Naive thymus-derived CD4-positive, alpha-beta T cell (primary cell): ENCODE measurements around the gene LAMA5. TPM values are rescaled to one million over a fixed set of nuclear protein-coding genes. Genes with fewer than 3 reads are reported as not detected.

Source experiments
- ATAC-seq: fragments of 150-1000 bp; cut with Tn5 transposase; 2 replicates; pipeline ENCODE4 v1.10.0; 2021; ENCODE audit warnings: mild to moderate bottlenecking, moderate library complexity
- CTCF ChIA-PET: fragments of 350-600 bp; sonication (Branson Sonifier 250); formaldehyde crosslinking; loops from one replicate; lab custom pipeline; 2021; ENCODE audit warnings: antibody characterized with exemption; lab: Charles Lee
- POLR2A ChIA-PET: fragments of 350-600 bp; sonication (Branson Sonifier 250); formaldehyde crosslinking; loops from one replicate; lab custom pipeline; 2021; ENCODE audit warnings: antibody characterized with exemption, inconsistent platforms; lab: Charles Lee
- DNase-seq, 9 donors: peaks; one replicate each; pipeline versions ENCODE4 v3.0.0 to v3.0.0-alpha.2; 2020 to 2022; ENCODE audit warnings: mixed read lengths in 1 of 9
- H3K27ac ChIP-seq: one replicate; pipeline ENCODE4 v1.7.0; 2013; ENCODE audit warnings: mild to moderate bottlenecking, low read depth, low read length, moderate library complexity
- H3K27me3 ChIP-seq, 2 donors: one replicate each; pipeline ENCODE4 v1.7.0; 2013; ENCODE audit warnings: low read length in 2 of 2, mild to moderate bottlenecking in 2 of 2, moderate library complexity in 2 of 2; ENCODE audit not compliant: control insufficient read depth in 2 of 2, insufficient read depth in 2 of 2
- H3K36me3 ChIP-seq, 3 experiments: 1 replicate in 2 of 3; 2 replicates in 1 of 3; pipeline ENCODE4 v1.7.0; 2013; ENCODE audit warnings: low read length in 3 of 3, mild to moderate bottlenecking in 3 of 3, moderate library complexity in 1 of 3; ENCODE audit not compliant: insufficient read depth in 3 of 3, control insufficient read depth in 2 of 3
- H3K4me1 ChIP-seq, 2 donors: one replicate each; pipeline ENCODE4 v1.7.0; 2013; ENCODE audit warnings: low read length in 2 of 2, mild to moderate bottlenecking in 2 of 2, moderate library complexity in 1 of 2; ENCODE audit not compliant: control insufficient read depth in 2 of 2, insufficient read depth in 2 of 2
- H3K4me3 ChIP-seq: 2 replicates; pipeline ENCODE4 v1.7.0; 2013; ENCODE audit warnings: mild to moderate bottlenecking, low read length
- H3K9me3 ChIP-seq, 3 experiments: 1 replicate in 2 of 3; 2 replicates in 1 of 3; pipeline ENCODE4 v1.7.0; 2013; ENCODE audit warnings: low read length in 3 of 3; ENCODE audit not compliant: control insufficient read depth in 2 of 3
- H3K27ac Mint-ChIP-seq, 9 donors: one replicate each; pipeline ENCODE4 v1.8.0; 2020 to 2022; ENCODE audit warnings: mixed read lengths in 9 of 9, mild to moderate bottlenecking in 8 of 9, moderate library complexity in 5 of 9, inconsistent platforms in 2 of 9
- H3K27me3 Mint-ChIP-seq, 5 donors: one replicate each; pipeline ENCODE4 v1.8.0; 2021 to 2022; ENCODE audit warnings: mixed read lengths in 5 of 5, mild to moderate bottlenecking in 1 of 5
- H3K36me3 Mint-ChIP-seq, 5 donors: one replicate each; pipeline ENCODE4 v1.8.0; 2020 to 2022; ENCODE audit warnings: mixed read lengths in 5 of 5, mild to moderate bottlenecking in 3 of 5, inconsistent platforms in 1 of 5
- H3K4me1 Mint-ChIP-seq, 7 donors: one replicate each; pipeline ENCODE4 v1.8.0; 2020 to 2022; ENCODE audit warnings: mixed read lengths in 7 of 7, mild to moderate bottlenecking in 3 of 7, inconsistent platforms in 1 of 7
- H3K4me3 Mint-ChIP-seq, 10 donors: one replicate each; pipeline ENCODE4 v1.8.0; 2020 to 2022; ENCODE audit warnings: mild to moderate bottlenecking in 10 of 10, mixed read lengths in 10 of 10, moderate library complexity in 6 of 10, inconsistent platforms in 2 of 10
- H3K9me3 Mint-ChIP-seq, 11 donors: one replicate each; pipeline ENCODE4 v1.8.0; 2020 to 2022; ENCODE audit warnings: mixed read lengths in 11 of 11, mild to moderate bottlenecking in 4 of 11, inconsistent platforms in 1 of 11, moderate library complexity in 1 of 11
- intact Hi-C, 2 donors: fragments of 100-400 bp; cut with micrococcal nuclease; formaldehyde crosslinking; loops; one replicate each; pipeline ENCODE4 v1.15.1; 2023
- polyA plus RNA-seq, 2 donors: library from polyadenylated mRNA; unstranded; fragments of 300-500 nt; fragmentation: Illumina TruSeq; gene quantifications; one replicate each; pipeline ENCODE4 v1.2.3, GENCODE V29; 2021
- total RNA-seq, 6 experiments: library from RNA in 5 of 6; stranded (reverse) in 5 of 6; gene quantifications; 1 replicate in 5 of 6; 2 replicates in 1 of 6; pipeline ENCODE4 v1.2.3 and lab custom pipeline; 2021 to 2026

LAMA5 gene
- total and polyA plus RNA-seq, 7 experiments from 2014 or later = 0.05 to 1.3 (median 0.57) TPM; not detected in 2

DNA sequence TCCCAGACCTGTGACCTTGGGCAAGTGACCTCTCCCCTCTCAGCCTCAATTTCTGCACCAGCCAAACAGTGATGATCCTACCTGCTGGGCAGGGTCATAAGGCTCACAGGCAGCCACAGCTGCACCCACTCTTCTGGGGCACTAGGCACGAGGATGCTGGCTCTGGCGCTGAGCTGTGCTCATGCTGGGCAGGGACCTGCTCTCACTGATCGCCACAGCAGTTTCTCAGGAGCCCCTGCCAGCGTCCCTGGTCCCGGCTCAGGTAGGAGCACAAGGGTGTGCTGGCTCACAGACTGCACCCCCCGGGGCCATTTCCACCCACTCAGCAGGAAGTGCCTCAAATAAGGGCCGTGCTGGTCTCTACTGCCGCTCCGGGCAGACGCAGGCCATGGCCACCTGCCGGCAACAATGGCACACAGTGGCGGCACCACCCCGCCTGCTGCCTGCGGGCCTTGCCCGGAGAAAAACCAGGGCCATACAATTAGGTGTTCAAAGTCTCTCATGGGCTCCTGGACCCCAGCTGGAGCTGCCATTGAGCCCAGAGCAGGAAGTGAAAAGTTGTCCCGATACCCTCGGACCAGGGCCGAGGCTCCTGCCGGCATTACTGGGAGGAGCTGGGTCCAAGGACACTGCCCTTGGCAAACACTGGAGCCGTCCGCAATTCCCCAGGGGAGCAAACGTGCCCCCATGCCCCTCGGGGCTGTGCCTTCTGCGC is 44.5 kb upstream of the LAMA5 start:
- Mint-ChIP-seq H3K27me3 (peaks cover 0 to 3% (median 0%) of the 10 kb centered on the region in 5 donors), H3K4me3 (no peak overlapping the region), H3K27ac (no peak overlapping the region), H3K9me3 (no peaks in the 10 kb centered on the region), H3K36me3 (no peaks in the 10 kb centered on the region), H3K4me1 (peaks cover 0 to 8% (median 6%) of the 10 kb centered on the region in 7 donors)
- DNase-seq (no peak), ATAC-seq (no peak)
- H3K36me3 ChIP-seq = no peaks in the 10 kb centered on the region
- H3K4me1 ChIP-seq = peaks cover 6 to 8% of the 10 kb centered on the region in 2 donors
- H3K27ac ChIP-seq = no peak overlapping the region
- H3K9me3 ChIP-seq = no peaks in the 10 kb centered on the region
- ChIA-PET CTCF (no interaction called here), POLR2A (interaction anchor here (0.6 kb wide), 1 partner anchor 10 kb away, joined by 3 read pairs; no protein-coding TSS in a partner anchor)
- no peaks in the 10 kb centered on the region for H3K27me3 ChIP-seq
- no peak overlapping the region for H3K4me3 ChIP-seq
- intact Hi-C loops = loop anchor here in 1 of 2 donors (2.0 kb wide), 1 partner anchor 205 kb away; no protein-coding TSS in a partner anchor

GRCh38 chr20:62410746-62411478 is 43.8 kb upstream of the LAMA5 start:
- H3K9me3 ChIP-seq = no peaks in the 10 kb centered on the region
- ATAC-seq (no peak), DNase-seq (no peak)
- no peaks in the 10 kb centered on the region for H3K36me3 ChIP-seq
- ChIA-PET POLR2A (interaction anchor here (0.6 kb wide), 1 partner anchor 11 kb away, joined by 3 read pairs; no protein-coding TSS in a partner anchor), CTCF (interaction anchor here (0.6 kb wide), 1 partner anchor 356 kb away, joined by 3 read pairs; no protein-coding TSS in a partner anchor)
- H3K4me1 Mint-ChIP-seq = peaks cover 2 to 12% (median 10%) of the 10 kb centered on the region in 7 donors
- no peak overlapping the region for H3K4me3 ChIP-seq
- H3K27ac ChIP-seq = no peak overlapping the region
- H3K4me3 Mint-ChIP-seq = peak overlapping the region in 1 of 10 donors; percentile 46
- no peak overlapping the region for H3K27ac Mint-ChIP-seq
- no peaks in the 10 kb centered on the region for H3K36me3 Mint-ChIP-seq
- peaks cover 0 to 3% (median 0%) of the 10 kb centered on the region in 5 donors for H3K27me3 Mint-ChIP-seq
- H3K9me3 Mint-ChIP-seq = no peaks in the 10 kb centered on the region
- H3K27me3 ChIP-seq = no peaks in the 10 kb centered on the region
- intact Hi-C loops = loop anchor here in 1 of 2 donors (2.0 kb wide), 1 partner anchor 206 kb away; no protein-coding TSS in a partner anchor
- peaks cover 13 to 15% of the 10 kb centered on the region in 2 donors for H3K4me1 ChIP-seq

DNA sequence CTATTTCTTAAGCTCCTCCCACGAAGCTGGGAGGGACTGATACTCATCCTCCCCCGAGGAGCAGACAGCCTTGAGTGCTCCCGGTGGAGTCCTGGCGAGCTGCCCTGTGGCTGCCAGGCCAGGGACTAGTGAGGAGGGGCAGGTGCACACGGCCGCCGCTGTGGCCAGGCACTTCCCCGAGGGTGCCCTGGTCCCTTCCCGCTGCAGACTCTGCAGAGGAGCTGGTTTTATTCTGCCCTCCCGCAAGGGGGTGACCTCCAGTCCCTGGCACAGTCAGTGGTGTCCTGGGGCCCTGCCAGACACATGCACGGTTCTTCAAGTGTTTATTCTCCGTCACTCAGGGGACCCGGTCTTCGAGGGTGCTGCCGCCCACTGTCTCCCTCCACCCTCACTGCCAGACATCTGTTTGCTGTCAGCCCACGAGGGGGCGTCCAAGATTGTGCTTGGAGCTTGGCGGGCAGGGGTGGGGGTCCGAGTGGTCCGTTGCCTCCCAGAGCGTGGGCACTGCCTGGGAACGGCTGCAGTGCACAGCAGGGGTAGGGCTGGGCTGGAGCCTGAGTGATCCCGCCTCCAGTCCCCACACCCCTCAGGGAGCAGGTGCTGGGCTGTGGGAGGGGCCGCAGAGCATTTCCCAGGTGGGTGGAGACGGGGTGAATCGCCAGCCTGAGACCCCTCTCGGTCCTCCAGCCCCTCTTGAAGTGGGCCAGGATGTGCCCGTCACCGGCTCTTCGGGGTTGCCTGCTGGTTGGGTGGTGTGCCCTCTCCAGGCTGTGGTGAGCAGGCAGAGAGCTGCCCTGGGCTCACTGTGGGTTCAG is 43.0 kb upstream of the LAMA5 start:
- POLR2A ChIA-PET = no interaction called here
- no peak overlapping the region for H3K4me3 ChIP-seq
- Mint-ChIP-seq H3K9me3 (no peaks in the 10 kb centered on the region), H3K27ac (no peak overlapping the region), H3K27me3 (peaks cover 0 to 3% (median 0%) of the 10 kb centered on the region in 5 donors), H3K4me1 (peaks cover 10 to 19% (median 15%) of the 10 kb centered on the region in 7 donors), H3K4me3 (peak overlapping the region in 7 of 10 donors; percentile 23 to 56 (median 45)), H3K36me3 (no peaks in the 10 kb centered on the region)
- intact Hi-C loops = loop anchor here (2.0 to 5.0 kb wide), 2 partner anchors 207 to 382 kb away; no protein-coding TSS in a partner anchor
- no peaks in the 10 kb centered on the region for H3K27me3 ChIP-seq
- H3K9me3 ChIP-seq = no peaks in the 10 kb centered on the region
- H3K27ac ChIP-seq = no peak overlapping the region
- H3K4me1 ChIP-seq = peaks cover 17 to 23% of the 10 kb centered on the region in 2 donors
- CTCF ChIA-PET = interaction anchor here (0.6 to 1.1 kb wide), 4 partner anchors 9 to 357 kb away, joined by 3 to 4 read pairs (median 3); no protein-coding TSS in a partner anchor
- ATAC-seq = peak; percentile 5
- no peaks in the 10 kb centered on the region for H3K36me3 ChIP-seq
- peak in 7 of 9 donors; percentile 22 to 47 (median 27) for DNase-seq

- no peaks in the 10 kb centered on the region for H3K36me3 ChIP-seq
- Mint-ChIP-seq H3K27ac (peak overlapping the region in 2 of 9 donors; percentile 23 to 48), H3K4me1 (peaks cover 14 to 23% (median 16%) of the 10 kb centered on the region in 7 donors), H3K9me3 (no peaks in the 10 kb centered on the region), H3K36me3 (no peaks in the 10 kb centered on the region), H3K27me3 (peaks cover 0 to 3% (median 0%) of the 10 kb centered on the region in 5 donors), H3K4me3 (peak overlapping the region in 7 of 10 donors; percentile 15 to 59 (median 46))
- no peak overlapping the region for H3K27ac ChIP-seq
- H3K9me3 ChIP-seq = no peaks in the 10 kb centered on the region
- no peak for ATAC-seq
- POLR2A ChIA-PET = no interaction called here
- intact Hi-C loops = loop anchor here (5.0 kb wide), 1 partner anchor 383 kb away; no protein-coding TSS in a partner anchor
- peaks cover 17 to 23% of the 10 kb centered on the region in 2 donors for H3K4me1 ChIP-seq
- CTCF ChIA-PET = interaction anchor here (0.8 to 1.1 kb wide), 3 partner anchors 9 to 26 kb away, joined by 3 to 4 read pairs (median 3); no protein-coding TSS in a partner anchor
- no peaks in the 10 kb centered on the region for H3K27me3 ChIP-seq
- DNase-seq = no peak
- no peak overlapping the region for H3K4me3 ChIP-seq
These were observed 42.2 kb upstream of the LAMA5 start for GRCh38 chr20:62409086-62409853.

- no peaks in the 10 kb centered on the region for H3K9me3 Mint-ChIP-seq
- intact Hi-C loops = loop anchor here (5.0 kb wide), 1 partner anchor 384 kb away; no protein-coding TSS in a partner anchor
- Histone ChIP-seq H3K27ac (no peak overlapping the region), H3K4me1 (peaks cover 17 to 23% of the 10 kb centered on the region in 2 donors), H3K9me3 (no peaks in the 10 kb centered on the region), H3K27me3 (no peaks in the 10 kb centered on the region), H3K4me3 (no peak overlapping the region), H3K36me3 (no peaks in the 10 kb centered on the region)
- ATAC-seq (no peak), DNase-seq (no peak)
- CTCF ChIA-PET = no interaction called here
- H3K27me3 Mint-ChIP-seq = peaks cover 0 to 3% (median 0%) of the 10 kb centered on the region in 5 donors
- peak overlapping the region in 4 of 10 donors; percentile 25 to 81 (median 63) for H3K4me3 Mint-ChIP-seq
- POLR2A ChIA-PET = interaction anchor here (0.6 kb wide), 1 partner anchor 11 kb away, joined by 3 read pairs; no protein-coding TSS in a partner anchor
- H3K36me3 Mint-ChIP-seq = no peaks in the 10 kb centered on the region
- peak overlapping the region in 1 of 9 donors; percentile 9 for H3K27ac Mint-ChIP-seq
- H3K4me1 Mint-ChIP-seq = peaks cover 16 to 27% (median 21%) of the 10 kb centered on the region in 7 donors
These were observed 41.5 kb upstream of the LAMA5 start for GRCh38 chr20:62408640-62409039.
